Parathyroid adenoma (tissue), 2 donors: ENCODE measurements around the gene SLC9A3.

Source experiments
- H2AFZ ChIP-seq: fragments of 300-600 bp; sonication (generic); one replicate; pipeline ENCODE4 v1.7.0; 2017; ENCODE audit warnings: antibody characterized with exemption, mild to moderate bottlenecking
- H3K27ac ChIP-seq: fragments of 300-600 bp; sonication (generic); one replicate; pipeline ENCODE4 v1.7.0; 2017
- H3K27me3 ChIP-seq: fragments of 300-600 bp; sonication (generic); one replicate; pipeline ENCODE4 v1.7.0; 2017; ENCODE audit warnings: low read length; ENCODE audit not compliant: control insufficient read depth, insufficient read depth
- H3K36me3 ChIP-seq: fragments of 300-600 bp; sonication (generic); one replicate; pipeline ENCODE4 v1.7.0; 2017; ENCODE audit warnings: low read length; ENCODE audit not compliant: control insufficient read depth, insufficient read depth
- H3K4me1 ChIP-seq: fragments of 300-600 bp; sonication (generic); one replicate; pipeline ENCODE4 v1.7.0; 2017; ENCODE audit warnings: control low read depth
- H3K4me2 ChIP-seq: fragments of 300-600 bp; sonication (generic); one replicate; pipeline ENCODE4 v1.7.0; 2017; ENCODE audit warnings: low read length
- H3K4me3 ChIP-seq: fragments of 300-600 bp; sonication (generic); one replicate; pipeline ENCODE4 v1.7.0; 2017; ENCODE audit warnings: low read depth, low read length
- H3K79me2 ChIP-seq: fragments of 300-600 bp; sonication (generic); one replicate; pipeline ENCODE4 v1.7.0; 2017; ENCODE audit warnings: control low read depth
- H3K9ac ChIP-seq: fragments of 300-600 bp; sonication (generic); one replicate; pipeline ENCODE4 v1.7.0; 2017; ENCODE audit warnings: mild to moderate bottlenecking
- H3K9me3 ChIP-seq: fragments of 300-600 bp; sonication (generic); one replicate; pipeline ENCODE4 v1.7.0; 2017; ENCODE audit warnings: low read length; ENCODE audit not compliant: control insufficient read depth
- TF ChIP-seq, protein P1 (sequence below): fragments of 300-600 bp; sonication (generic); IDR thresholded peaks from one replicate; pipeline ENCODE4 v1.7.0; 2017; ENCODE audit warnings: antibody characterized with exemption, mild to moderate bottlenecking
- donor health status: primary hyperparathyroidism.

Gene SLC9A3

GRCh38 chr5:434443-435146, 89.7 kb downstream of the SLC9A3 start:
- Histone ChIP-seq H3K4me3 (no peak overlapping the region), H3K9me3 (no peaks in the 10 kb centered on the region), H3K4me1 (peaks cover 6% of the 10 kb centered on the region), H3K36me3 (no peaks in the 10 kb centered on the region), H3K27ac (no peak overlapping the region), H3K27me3 (peaks cover 2% of the 10 kb centered on the region), H3K79me2 (no peaks in the 10 kb centered on the region), H3K4me2 (no peak overlapping the region), H3K9ac (no peak overlapping the region), H2AFZ (no peak overlapping the region)
- TF ChIP-seq, protein P1, sequence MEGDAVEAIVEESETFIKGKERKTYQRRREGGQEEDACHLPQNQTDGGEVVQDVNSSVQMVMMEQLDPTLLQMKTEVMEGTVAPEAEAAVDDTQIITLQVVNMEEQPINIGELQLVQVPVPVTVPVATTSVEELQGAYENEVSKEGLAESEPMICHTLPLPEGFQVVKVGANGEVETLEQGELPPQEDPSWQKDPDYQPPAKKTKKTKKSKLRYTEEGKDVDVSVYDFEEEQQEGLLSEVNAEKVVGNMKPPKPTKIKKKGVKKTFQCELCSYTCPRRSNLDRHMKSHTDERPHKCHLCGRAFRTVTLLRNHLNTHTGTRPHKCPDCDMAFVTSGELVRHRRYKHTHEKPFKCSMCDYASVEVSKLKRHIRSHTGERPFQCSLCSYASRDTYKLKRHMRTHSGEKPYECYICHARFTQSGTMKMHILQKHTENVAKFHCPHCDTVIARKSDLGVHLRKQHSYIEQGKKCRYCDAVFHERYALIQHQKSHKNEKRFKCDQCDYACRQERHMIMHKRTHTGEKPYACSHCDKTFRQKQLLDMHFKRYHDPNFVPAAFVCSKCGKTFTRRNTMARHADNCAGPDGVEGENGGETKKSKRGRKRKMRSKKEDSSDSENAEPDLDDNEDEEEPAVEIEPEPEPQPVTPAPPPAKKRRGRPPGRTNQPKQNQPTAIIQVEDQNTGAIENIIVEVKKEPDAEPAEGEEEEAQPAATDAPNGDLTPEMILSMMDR, result no peak

DNA sequence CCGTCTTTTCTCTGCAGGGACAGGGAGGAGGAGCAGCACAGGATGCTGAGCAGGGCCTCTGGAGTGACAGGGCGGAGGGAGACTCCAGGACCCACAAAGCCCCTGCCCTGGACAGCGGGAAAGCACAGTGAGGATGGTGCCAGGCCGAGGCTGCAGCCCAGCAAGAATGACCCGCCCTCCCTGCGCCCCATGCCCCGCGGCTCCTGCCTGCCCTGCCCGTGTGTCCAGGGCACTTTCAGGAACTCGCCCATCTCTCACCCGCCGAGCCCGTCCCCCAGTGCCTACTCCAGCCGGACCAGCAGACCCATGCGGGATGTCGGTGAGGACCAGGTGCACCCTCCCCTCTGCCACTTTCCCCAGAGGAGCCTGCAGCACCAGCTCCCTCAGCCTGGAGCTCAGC, 90.4 kb downstream of the SLC9A3 start:
- Histone ChIP-seq H3K27me3 (peaks cover 2% of the 10 kb centered on the region), H2AFZ (no peak overlapping the region), H3K27ac (no peak overlapping the region), H3K79me2 (no peaks in the 10 kb centered on the region), H3K4me2 (no peak overlapping the region), H3K9me3 (no peaks in the 10 kb centered on the region), H3K36me3 (no peaks in the 10 kb centered on the region), H3K9ac (no peak overlapping the region), H3K4me1 (peaks cover 6% of the 10 kb centered on the region), H3K4me3 (no peak overlapping the region)
- TF ChIP-seq, protein P1, result no peak

DNA sequence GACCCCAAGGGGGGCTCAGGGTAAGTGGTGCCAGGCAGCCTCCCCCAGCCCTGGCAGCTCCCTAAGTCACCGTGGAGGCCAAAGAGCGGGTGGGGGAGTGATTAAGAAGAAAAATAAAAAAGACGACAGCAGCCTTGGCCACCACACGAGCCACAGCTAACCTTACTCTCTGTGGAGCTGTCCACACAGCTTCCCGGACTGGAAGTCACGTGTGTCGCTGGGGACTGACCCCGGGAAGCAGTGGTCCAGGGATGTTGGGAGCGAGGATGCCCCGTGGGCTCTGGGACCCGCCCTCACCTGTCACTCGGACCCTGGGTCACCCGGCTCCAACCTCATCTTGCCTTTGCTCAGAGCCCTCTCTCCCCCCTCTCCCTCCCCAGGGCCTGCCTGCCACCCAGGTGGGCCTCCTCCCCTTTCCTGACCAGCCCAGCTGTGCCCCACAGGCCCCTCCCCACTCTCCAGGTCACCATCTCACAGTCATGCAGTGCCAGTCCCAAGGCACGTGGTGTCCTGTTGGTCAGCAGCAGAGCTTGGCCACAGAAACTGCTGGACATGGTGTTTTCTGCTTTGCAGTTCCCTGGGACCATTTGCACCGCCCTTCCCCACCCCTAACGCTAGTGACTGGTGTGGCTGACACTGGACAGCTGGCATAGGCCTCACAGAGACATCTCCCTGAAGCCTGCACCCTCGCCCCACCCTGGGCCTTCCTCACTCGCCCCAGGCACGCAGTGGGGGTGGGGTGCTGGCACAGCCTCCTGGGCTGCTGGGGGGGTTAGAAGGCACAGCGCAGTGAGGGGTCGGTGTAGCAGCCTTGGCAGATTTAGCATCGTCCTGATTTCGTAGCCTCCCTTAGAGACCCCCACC, 91.1 kb downstream of the SLC9A3 start:
- Histone ChIP-seq H3K9ac (no peak overlapping the region), H3K27me3 (peaks cover 2% of the 10 kb centered on the region)
- TF ChIP-seq, protein P1, result no peak

DNA sequence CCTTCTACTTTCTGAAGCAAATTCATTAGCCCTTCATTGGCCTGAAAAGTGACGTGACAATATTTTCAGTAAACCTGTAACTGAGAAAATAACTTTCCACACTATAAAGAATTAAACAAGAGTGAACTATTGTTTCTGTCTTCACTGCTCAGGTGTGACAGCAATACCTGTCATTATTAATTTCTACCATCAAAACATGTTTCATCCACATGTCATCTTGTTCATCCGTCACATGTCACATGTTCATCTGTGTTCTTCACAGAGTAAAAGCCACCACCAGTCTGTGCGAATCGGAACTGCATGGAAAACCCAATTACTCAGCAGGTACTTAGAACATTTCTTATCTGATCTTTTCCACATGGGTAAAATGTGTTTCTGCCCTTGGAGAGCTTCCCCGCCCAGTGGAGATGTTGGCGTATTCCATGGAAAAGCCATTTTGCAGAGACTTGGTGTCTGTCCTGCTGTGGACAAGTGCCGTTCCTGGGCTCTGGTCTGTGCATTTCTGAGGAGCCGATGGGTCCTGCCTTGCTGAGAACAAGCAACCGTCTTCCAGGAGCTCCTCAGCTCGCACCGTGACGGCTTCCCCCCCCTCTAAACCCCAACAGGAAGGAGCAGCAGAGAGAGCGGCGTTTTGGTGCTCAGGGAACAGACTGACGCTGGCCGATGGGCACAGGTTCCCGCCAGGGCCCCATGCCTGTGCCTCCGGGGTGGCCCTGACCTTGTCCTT, 91.9 kb downstream of the SLC9A3 start:
- Histone ChIP-seq H3K9ac (no peak overlapping the region), H3K9me3 (no peaks in the 10 kb centered on the region), H3K27me3 (peaks cover 2% of the 10 kb centered on the region), H3K36me3 (no peaks in the 10 kb centered on the region), H2AFZ (peak overlapping the region; percentile 63), H3K79me2 (no peaks in the 10 kb centered on the region), H3K4me1 (peaks cover 6% of the 10 kb centered on the region), H3K4me2 (peak overlapping the region; percentile 43), H3K4me3 (no peak overlapping the region), H3K27ac (no peak overlapping the region)
- TF ChIP-seq, protein P1, result no peak

More for the DNA sequence above, 91.1 kb downstream of the SLC9A3 start:
- Histone ChIP-seq H3K9me3 (no peaks in the 10 kb centered on the region), H3K4me2 (no peak overlapping the region), H2AFZ (peak overlapping the region; percentile 8), H3K4me3 (no peak overlapping the region), H3K27ac (no peak overlapping the region), H3K4me1 (peaks cover 6% of the 10 kb centered on the region), H3K36me3 (no peaks in the 10 kb centered on the region), H3K79me2 (no peaks in the 10 kb centered on the region)
